GM20000 (cell line): ENCODE results near the gene CFAP299.

Experiments used
- DNase-seq: peaks from one replicate; pipeline ENCODE4 v3.0.0; 2012; ENCODE audit warnings: low spot score
- TF ChIP-seq, protein P1 (sequence below): IDR thresholded peaks from 2 replicates; pipeline ENCODE4 v1.5.1; 2012; ENCODE audit warnings: mild to moderate bottlenecking, control low read depth; ENCODE audit errors: extremely low read depth, missing control alignments

CFAP299 gene

DNA sequence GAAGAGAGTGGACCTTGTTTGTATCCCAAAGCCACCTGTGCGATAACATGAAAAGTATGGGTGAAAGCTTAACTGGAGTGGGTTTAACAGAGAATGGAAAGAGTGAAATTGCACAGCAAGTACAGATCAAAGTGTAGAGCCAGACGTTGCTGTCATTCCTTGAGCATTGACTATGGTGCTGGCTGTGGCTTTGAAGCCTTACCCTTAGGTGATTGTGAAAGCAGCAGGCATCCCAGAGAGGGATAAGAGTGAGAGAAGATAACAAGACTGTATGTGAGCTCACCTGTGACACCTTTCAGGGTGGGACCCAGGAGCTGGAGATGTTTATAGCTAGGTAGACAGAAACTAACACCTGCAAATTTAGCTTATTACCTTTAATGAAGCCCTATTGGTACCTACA is 77.6 kb downstream of the CFAP299 start:
- no peak for DNase-seq
- TF ChIP-seq, protein P1, sequence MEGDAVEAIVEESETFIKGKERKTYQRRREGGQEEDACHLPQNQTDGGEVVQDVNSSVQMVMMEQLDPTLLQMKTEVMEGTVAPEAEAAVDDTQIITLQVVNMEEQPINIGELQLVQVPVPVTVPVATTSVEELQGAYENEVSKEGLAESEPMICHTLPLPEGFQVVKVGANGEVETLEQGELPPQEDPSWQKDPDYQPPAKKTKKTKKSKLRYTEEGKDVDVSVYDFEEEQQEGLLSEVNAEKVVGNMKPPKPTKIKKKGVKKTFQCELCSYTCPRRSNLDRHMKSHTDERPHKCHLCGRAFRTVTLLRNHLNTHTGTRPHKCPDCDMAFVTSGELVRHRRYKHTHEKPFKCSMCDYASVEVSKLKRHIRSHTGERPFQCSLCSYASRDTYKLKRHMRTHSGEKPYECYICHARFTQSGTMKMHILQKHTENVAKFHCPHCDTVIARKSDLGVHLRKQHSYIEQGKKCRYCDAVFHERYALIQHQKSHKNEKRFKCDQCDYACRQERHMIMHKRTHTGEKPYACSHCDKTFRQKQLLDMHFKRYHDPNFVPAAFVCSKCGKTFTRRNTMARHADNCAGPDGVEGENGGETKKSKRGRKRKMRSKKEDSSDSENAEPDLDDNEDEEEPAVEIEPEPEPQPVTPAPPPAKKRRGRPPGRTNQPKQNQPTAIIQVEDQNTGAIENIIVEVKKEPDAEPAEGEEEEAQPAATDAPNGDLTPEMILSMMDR: no peak

DNA sequence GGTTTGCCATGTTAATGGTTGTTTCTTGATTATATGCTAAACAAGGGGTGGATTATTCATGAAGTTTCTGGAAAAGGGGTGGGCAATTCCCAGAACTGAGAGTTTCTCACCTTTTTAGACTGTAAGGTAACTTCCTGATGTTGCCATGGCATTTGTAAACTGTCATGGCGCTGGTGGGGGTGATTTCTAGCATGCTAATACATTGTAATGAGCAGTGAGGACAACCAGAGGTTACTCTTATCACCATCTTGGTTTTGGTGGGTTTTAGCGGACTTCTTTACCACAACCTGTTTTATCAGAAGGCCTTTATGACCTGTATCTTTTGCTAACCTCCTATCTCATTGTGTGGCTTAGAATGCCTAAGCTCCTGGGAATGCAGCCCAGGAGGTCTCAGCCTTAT is 81.5 kb downstream of the CFAP299 start:
- TF ChIP-seq, protein P1: no peak
- no peak for DNase-seq

DNA sequence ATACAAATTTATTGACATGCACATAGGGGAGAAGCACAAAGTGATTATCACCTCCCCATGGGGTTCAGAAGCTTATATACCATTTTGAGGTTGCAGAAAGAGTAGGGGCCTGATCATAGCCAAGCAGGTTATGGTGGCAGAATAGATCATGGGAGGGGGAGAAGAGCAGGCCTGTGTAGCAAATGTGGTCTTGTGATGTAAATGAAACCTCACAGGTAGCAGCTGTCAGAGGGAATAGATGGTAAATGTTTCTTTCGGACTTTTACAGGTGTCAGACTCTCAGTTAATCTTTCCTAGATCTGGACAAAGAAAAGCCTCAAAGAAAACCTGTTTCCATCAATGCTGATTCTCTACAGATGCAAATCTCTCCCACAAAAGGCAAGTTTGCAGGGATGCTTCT is 84.4 kb downstream of the CFAP299 start:
- no peak for DNase-seq
- TF ChIP-seq, protein P1: no peak

DNA sequence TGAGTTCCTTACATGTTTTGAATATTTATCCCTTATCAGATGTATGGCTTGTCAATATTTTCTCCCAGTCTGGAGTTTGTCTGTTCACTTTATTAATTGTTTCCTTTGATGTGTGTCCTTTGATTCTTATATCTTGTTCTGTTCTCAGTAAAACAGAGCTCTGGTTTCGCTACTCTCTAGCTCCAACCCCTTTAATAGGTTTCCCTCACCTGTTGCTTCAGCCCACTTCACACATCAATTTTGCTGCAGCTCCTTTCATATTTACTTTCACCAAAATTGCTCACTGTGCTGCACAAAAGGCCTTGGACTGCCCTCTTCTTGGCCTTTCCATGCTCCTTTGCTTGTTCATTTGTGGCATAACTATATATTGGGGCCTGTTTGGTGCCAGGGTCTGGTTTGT is 85.1 kb downstream of the CFAP299 start:
- DNase-seq: no peak
- TF ChIP-seq, protein P1: no peak

DNA sequence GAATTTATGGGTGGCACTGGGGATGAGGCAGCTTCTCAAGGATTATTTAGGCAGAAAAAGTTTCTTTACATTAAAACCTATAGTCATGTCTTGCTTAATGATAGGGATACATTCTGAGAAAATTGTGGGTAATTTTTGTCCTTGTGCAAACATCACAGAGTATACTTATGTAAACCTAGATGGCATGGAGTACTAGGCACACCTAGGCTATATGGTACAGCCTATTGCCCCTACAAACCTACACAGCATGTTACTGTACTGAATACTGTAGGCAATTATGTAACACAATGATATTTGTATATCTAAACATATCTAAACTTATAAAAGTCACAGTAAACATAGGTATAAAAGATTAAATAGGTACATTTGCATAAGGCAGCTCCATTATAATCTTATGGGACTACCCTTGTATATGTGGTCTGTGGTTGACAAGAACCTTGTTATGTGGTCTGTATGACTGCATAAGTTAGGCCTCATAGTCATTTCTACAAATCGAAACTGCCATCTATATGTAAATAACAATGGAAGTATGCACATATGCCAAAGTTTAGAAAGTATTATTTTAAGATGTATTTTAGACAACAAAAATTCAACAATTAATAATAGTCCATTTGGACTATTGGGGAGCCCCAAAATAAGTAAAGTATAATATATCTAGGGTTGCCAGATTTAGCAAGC is 87.3 kb downstream of the CFAP299 start:
- TF ChIP-seq, protein P1: no peak
- no peak for DNase-seq

DNA sequence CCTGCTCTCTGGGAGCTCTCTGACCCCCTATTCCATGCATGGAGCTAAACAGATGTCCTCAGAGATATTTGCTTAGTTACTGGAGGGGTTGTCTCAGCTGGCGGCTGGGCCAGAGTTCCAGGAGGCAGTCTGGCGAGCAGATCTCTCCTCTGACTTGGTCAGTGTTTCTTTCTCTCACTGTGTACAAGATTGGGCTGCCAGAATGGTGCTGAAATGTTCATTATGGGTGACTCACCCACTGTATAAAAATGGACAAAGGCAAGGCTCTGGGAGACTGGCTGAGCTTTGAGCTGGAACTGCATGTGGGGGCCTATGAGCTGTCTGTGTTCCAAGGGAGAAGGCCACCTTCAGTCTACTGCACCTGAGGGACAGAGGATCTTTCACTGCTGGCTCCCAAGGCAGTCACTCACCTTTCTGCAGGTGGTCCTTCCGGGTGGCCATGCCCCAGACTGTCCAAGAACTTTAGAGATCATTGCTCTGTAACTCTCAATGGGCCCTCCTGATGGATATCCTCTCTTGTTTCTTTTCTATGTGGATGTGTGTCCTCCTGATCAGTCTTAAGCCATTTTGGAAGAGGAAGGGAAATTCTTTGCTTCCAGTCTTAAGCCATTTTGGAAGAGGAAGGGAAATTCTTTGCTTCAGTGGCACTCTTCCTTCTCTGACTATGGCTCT is 88.2 kb downstream of the CFAP299 start:
- DNase-seq: no peak
- TF ChIP-seq, protein P1: no peak

DNA sequence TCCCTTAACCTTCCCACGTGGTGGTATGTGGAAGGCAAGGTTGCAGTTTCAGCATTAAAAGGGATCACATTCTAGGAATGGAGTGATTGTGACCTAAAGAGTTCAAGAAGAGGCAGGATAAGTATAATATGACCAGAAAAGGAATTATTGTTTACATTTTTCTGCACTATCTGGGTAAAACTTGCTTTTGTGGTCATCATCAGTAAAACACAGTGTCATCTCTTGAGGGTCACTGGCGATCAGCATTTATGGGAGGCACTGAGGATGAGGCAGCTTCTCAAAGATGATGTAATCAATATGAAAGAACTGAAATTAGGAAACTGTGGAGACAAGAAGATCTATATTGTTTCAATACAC is 88.7 kb downstream of the CFAP299 start:
- DNase-seq: no peak
- TF ChIP-seq, protein P1: no peak
